GM19463 (cell line): ENCODE measurements around the gene TXLNB.
"Not testable (repeated sequence)": the region's sequence is repeated elsewhere in the genome, so short reads cannot be mapped to it uniquely, and the experiment has no call there.

Source experiments
- ATAC-seq: cut with Tn5 transposase; IDR thresholded peaks from one replicate; pipeline ENCODE4 v1.9.1; 2021; ENCODE audit warnings: mild to moderate bottlenecking, moderate library complexity; ENCODE audit not compliant: unreplicated experiment

TXLNB gene

DNA sequence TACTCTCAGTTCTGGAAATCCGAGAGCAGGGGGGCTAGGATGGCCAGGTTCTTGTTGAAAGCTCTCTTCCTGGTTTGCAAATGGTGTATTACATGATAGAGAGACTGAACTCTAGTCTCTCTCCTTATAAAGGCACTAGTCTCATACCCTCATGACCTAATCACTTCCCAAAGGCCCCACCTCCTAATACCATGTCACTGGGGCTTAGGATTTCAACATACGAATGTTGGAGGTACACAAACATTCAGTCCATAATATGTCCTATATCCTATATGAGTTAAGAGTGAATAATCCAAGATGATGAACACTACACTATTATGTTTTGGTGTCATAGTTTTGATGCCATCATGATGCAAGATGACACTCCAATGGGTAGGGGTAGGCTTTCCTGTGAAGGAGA, 20.0 kb upstream of the TXLNB start:
- no peak for ATAC-seq

DNA sequence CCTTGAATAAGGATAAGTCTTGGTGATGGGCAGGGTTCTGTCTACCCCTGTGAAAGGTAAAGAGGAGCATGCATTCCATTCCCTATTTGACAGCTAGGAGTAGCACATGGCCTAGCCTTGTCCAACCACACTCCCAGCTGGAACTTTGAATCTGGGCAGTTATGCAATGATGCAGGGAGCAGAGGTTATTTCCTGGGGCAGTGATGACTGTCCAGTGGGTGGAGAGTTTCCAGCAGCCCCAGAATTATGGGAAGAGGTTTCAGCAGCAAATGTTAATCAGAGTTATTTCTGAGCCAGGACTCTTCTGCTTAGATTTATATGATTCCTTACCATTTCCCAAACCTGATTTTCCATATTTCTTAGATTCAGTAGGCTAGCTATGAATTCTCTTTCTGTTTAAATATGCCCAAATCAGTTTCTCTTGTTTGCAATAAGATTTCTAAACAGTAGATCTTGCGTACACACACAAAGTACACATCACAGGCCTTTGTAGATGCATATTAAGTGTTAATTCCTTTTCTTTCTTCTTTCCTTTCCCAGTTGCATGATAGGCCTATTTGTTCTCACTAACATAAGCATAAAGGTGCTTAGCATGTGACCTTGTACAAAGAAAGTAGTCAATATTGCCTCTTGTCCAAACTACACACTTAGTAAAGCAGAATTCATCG, 17.3 kb upstream of the TXLNB start:
- peak; percentile 15 for ATAC-seq

DNA sequence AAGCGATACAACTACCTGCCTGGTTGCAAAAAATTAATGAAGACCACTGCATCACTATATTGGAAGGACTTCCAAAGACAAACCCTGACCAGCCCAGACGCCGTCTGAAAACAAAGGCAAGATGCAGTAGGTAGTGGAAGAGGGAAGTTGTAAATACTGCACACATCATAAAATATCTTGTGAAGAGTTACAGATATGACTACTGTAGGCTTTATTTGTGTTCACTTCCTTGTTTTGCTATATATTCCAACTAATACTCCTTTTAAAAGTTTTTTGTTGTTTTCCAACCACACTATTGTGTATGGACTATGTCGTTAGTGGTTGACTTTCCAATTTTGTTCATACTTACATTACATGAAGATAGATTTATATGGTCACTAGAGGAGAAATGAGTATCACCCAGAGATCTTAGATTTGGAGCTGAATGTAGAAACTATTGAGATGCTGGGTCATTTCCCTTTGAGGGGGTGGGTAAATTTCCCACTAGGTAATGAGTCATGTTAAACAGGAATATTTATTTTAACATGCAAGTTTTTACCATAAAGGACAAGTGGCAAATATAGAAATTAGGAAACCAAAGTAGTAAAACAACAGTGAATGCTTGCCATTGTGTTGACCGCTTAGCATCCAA, 16.6 kb upstream of the TXLNB start:
- peak; percentile 71 for ATAC-seq

DNA sequence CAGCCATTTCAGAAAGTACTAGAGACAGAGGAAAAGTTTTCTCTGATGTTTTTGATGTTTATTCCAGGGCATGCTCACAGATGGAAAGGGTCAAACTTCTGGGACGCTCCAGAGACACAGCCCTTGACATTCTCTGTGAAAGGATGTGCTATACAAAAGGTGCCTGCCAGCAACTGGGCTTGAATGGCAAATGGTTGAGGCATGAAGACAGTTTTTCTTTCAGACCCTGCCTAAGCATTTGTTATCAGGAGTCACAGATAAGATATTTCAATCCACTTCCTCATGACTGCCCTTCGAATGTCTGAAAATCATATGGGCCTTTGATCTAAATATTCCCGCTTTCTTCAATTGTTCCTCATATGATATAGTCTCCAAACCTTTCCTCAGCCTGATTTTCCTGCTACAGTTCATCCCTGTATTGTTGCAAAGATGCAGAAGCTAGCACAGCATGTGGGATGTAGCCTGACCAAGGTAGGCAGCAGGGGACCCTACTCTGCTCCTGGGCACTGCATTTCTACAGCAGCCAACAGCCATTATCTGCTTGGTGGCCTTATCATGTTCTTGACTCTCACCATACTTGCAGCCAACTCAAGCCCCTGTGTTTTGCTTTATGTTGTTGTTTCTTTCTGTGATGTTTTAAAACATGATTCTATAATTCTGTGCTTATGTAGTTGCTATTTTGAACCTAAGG, 14.6 kb upstream of the TXLNB start:
- ATAC-seq: no peak

DNA sequence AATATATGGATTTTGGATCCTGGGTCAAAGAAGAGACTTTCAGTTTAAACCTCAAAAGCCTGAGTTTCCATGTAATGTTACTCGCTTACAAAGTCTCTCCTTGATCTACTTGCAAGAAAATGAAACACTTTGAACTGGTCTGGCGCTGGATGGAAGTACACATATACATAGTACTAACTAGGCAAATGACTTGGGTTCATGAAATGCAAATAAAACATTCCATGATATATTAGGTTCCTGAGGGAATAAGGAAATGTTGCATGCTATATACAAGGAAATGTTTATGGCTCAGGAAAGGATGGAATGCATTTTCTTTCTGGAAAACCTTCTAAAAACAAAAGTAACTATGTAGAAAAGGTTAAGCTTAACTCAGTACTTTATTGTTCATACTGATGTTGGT, 11.4 kb upstream of the TXLNB start:
- ATAC-seq: no peak

DNA sequence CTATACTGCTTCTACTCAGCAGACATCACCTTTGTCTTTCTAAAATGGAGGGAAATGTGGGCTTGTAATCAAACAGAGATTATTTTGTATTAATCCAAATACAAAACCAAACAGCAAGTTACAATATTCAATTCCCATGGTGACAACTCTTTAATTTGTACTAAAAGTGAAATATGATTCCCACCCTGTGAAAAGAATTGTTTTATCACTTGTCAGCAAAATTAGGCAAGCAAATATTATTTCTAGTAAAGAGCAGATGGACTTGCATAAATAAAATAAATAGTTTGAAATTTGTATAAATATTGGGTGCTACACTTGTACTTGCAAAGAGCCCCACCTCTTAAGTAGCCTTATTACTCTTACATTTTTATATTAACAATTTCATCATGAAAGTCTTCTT, 6.1 kb upstream of the TXLNB start:
- no peak for ATAC-seq

DNA sequence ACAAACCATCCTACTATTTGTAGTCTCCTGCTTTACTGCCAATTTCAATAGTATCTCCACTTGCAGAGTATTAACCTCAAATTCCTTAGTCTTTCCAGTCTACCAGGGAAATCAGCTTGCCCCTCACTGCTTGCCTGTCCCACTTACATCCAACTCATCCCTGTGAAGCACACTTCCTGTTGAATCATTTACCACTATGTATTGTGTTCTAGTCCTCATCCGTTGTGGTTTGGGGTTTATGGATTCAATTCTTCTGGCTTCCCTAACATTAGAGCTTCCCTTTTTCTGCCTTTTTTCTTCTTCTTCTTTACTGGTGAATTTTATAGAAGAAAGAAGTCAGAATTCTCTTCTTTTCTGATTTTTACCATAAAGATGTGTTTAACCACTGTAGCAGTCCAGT, 5.1 kb upstream of the TXLNB start:
- no peak for ATAC-seq

DNA sequence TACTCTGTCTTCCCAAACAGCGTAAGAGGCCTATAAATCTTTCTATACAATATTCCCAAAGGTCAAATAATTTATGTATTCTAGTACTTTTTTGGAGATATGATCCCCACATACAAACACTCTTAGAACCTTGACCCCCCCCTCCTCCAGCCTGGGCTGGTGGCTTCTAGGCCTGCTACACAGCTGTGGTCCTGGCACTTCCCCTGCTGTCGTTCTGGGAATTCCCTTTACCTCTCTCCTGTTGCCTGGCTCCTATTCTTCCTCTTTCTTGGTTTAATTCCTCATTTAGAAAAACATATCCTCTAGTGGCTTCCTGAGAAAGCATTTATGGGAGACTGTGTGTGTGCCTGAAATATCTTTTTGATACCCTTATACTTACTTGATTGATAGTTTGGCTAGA, 4.1 kb upstream of the TXLNB start:
- ATAC-seq: no peak

DNA sequence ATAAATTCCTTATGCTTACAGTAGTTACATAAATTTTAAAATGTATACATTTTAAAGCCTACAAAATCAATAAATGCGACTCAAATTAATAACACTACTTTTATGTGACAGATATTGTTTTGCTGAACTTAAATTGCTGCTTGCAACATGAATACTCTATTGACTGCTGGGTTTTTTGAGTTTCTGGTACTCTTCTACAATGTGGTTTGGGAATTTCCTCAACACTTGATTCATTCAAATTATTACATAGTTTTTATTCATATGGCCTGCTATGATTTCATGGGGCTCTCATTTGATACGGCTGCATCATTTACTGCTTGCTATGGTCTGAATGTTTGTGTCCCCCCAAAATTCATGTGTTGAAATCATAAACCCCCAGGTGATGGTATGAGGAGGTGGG, 2.3 kb upstream of the TXLNB start:
- no peak for ATAC-seq

DNA sequence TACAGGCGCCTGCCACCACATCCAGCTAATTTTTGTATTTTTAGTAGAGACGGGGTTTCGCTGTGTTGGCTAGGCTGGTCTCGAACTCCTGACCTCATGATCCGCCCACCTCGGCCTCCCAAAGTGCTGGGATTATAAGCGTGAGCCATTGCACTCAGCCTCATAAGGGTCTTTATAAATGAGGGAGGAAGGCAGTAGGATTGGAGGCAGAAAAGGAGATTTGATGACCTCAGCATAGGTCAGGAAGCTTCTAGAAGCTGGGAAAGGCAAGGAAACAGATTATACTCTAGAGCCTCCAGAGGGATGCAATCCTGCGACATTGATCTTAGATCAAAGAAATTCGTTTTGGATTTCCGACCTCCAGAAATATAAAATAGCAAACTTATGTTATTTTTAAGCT, 1.4 kb upstream of the TXLNB start:
- ATAC-seq: not testable (repeated sequence)

DNA sequence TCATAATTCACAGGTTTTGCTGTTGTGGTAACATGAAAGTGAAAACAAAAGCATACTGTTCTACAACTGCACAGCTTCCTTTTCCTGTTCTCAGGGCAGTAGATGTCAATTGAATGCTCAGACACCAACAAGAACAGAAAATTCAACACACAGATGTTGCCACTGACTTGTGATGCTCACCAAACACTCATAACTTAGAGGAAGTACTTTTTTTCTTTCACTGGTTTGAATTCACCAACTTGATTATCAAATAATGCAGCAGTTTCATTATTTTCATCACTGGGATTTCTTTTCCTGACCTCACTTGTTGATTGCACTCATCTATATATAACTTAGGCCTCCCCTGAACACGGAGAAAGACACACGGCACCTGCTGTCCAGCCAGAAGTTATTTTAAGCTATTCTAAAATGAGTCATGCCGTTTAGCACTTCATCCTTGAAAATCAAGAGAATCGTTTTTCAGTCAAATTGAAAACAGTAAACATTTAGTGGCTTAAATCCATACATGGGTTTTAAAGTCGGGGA, 949 bp downstream of the TXLNB start:
- ATAC-seq: peak; percentile 67

DNA sequence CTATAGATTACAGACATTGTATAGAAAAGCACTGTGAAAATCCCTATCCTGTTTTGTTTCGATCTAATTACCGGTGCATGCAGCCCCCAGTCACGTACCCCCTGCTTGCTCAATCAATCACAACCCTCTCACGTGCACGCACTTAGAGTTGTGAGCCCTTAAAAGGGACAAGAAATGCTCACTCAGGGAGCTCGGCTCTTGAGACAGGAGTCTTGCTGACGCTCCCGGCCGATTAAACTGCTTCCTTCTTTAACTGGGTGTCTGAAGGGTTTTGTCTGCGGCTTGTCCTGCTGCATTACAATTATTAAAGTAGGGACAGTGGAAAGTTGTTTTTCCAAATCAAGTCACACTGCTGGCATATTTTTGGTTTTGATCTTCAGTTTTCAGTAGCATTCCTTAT, 2.6 kb downstream of the TXLNB start:
- ATAC-seq: no peak

DNA sequence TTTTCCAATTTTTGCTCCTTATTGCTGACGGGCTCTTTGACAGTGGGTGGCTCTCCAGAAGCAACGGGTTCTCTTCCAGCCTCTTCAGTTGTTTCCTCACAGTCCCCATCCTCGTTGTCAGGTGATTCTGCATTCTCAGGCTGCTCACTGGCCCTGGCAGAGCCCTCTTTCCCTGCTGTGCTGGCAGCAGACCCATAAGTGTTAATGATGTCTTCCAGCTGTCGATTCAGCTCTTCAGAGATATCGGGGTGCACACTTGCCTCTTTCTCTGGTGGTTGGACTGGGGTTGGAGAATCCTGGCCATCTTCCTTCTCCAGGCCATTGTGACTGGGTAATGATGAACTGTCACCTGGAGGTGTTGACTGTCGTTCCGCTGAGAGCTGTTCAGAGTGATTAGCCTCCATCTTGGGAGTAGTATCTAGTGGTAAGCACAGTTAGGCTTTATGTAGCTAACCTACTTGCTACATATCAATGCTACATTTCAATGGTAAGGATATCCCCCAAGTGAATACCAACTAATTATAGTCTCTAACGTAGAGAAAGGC, 3.2 kb downstream of the TXLNB start:
- no peak for ATAC-seq

DNA sequence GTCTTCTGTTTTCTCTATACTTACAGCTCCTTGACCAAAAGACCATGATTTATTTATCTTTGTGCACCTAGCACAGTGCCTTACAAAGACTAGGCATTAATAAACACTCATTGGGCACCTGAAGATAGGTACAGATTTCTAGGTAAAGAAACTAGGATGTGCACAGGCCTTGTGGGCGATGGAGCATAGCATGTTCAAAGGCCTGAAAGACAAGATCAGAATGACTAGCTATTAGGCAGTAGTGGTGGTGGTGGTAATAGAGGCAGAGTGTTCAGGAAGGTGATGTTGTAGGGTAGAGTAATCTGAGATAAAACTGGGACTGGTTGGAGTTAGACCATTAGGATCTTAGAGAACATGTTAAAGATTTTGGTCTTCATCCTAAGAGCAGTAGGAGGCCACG, 3.9 kb downstream of the TXLNB start:
- ATAC-seq: no peak

DNA sequence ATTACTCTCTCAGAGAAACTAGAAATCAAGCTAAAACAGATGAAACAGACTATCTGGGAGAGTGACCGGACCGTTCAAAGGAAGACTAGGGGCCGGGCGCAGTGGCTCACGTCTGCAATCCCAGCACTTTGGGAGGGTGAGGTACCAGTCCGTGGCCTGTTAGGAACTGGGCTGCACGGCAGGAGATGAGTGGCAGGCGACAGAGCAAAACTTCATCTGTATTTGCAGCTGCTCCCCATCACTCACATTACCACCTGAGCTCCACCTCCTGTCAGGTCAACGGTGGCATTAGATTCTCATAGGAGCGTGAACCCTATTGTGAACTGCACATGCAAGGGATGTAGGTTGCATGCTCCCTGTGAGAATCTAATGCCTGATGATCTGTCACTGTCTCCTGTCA, 5.4 kb downstream of the TXLNB start:
- ATAC-seq: not testable (repeated sequence)

DNA sequence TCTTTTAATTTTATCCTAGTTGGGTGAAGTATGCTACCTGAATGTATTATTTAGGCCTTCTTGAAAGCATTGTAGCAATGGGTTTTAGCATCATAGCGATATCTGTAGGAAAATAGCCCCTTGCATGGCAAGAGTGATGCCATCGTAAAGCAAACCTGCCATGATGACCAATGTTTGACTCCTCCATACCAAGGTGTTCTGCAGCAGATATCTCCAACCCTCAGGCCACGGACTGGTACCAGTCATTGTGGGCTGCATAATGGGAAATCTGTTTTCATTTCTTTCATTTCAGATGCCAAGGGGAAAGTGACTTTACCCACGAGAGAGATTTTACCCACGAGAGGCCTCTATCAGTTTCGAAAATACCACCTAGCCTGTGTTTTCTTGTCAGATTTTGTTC, 6.2 kb downstream of the TXLNB start:
- ATAC-seq: no peak

DNA sequence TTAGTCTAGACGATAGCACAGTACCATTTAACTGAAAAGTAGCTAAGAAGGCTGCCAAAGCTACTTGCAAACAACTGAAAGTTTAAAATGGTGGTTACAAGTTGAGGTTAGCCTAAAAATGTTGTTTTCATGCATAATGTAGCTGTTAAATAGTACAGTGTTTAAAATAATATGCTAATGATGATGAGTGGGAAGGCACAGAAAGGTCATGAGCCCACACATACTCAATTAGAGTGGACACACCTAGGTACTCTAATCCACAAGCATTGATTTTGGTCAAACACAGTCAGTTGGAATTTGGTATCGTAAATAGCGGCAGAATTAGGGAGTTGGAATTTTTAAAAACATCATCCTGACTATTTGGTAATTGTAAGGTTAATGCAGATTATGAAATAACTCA, 7.0 kb downstream of the TXLNB start:
- no peak for ATAC-seq

DNA sequence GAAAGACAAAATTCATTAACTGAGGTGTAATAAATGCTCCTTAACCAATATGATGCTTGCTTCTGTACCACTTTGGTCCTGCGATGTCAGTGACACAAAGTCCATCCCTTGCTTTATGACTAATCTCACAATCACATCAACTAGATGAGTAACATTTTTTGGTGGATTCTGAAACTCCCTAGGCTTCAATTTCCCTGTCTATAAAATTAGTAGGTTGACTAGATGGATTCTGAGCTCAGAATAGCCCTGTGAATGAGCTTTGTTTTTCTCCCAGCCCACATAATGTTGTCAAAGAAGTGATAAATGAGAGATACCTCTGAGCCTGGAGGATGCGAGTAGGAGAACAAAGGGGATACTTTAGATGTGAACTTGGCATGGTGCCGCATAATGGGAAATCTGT, 9.1 kb downstream of the TXLNB start:
- ATAC-seq: no peak

DNA sequence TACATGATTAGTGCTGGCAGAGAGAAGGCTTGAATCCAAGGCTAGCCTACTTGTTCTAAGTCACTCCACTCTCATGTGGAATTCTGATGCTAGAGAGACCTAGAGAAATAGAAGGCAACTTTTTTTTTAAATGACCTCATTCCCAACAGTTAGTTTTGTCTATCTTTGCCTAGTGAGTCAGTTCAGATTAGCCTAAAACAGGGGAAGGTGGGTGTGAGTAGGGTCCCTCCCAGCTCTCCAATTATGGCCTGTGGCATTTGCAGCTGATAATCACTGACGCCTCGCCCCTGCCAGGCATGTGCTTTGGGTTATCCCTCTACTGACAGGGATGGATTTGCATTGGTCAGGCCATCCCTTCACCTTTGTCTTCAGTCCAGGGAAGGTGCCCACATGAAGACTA, 13.6 kb downstream of the TXLNB start:
- ATAC-seq: no peak

DNA sequence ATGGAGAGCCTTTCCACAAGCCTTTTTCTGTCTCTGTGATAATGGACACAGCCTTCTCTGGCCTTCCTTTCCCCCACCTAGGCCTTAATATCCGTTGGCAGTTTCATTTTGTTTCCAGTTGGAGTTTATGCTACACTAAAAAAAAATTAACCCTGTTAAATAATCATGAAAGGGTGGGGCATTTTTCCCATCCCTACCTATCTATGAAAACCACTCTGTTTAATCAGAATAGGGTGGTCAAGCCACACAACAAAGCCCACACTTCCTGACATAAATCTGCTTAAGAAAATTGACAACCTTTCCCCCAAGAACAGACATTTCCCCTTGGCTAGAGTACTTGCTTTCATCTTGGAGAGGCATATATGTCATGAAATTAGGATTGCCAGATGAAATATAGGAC, 14.2 kb downstream of the TXLNB start:
- no peak for ATAC-seq

DNA sequence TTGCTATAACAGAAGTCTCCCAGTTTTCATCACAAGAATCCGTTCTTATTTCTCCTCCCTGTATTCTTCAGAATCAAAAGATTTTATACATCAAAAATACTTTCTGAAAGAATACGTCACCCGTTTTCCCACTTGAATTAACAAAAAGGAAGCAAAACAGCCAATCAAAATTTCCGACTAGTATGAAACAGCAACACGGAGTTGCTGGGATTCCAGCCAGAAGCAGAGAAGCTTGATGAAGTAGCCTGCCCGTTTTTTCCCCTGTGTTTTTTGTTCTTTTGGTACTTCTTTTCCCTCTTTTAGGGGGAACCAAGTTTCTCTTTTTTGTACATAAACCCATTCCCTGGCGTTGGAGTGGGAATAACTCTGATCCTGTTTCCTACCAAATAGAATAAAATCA, 14.6 kb downstream of the TXLNB start:
- no peak for ATAC-seq
